SU-DHL-6 (cell line): ENCODE results near the gene CTNND2.

Experiments used
- EZH2phosphoT487 ChIP-seq: fragments of 200-600 bp; sonication (generic), shearing (Covaris generic); conservative IDR thresholded peaks from 2 replicates; pipeline ENCODE4 v1.6.1; 2018; ENCODE audit warnings: mild to moderate bottlenecking, antibody characterized with exemption, low read length, moderate library complexity, mixed read lengths
- TF ChIP-seq, protein P1 (sequence below): fragments of 200-600 bp; sonication (generic); IDR thresholded peaks from one replicate; pipeline ENCODE4 v1.5.1; 2017; ENCODE audit warnings: antibody characterized with exemption, mild to moderate bottlenecking, low read length, moderate library complexity; ENCODE audit not compliant: insufficient read depth, poor library complexity, severe bottlenecking

DNA sequence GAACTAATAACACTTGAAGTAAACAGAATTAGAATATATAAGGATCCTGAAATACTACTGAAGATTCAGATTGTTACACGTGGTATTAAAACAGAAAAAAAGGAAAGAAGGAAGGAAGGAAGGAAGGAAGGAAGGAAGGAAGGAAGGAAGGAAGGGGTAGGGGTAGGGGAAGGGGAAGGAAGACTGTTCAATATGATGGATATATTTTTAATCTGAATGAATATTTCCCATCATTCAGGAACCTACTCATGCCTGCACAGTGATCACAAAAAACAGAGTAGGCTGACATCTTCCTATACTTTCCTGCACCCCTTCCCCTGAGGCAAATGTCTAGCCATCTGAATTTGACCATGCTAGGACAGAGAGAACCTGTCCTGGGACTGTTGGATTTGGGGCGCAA is 133.9 kb downstream of the CTNND2 start:
- TF ChIP-seq, protein P1, sequence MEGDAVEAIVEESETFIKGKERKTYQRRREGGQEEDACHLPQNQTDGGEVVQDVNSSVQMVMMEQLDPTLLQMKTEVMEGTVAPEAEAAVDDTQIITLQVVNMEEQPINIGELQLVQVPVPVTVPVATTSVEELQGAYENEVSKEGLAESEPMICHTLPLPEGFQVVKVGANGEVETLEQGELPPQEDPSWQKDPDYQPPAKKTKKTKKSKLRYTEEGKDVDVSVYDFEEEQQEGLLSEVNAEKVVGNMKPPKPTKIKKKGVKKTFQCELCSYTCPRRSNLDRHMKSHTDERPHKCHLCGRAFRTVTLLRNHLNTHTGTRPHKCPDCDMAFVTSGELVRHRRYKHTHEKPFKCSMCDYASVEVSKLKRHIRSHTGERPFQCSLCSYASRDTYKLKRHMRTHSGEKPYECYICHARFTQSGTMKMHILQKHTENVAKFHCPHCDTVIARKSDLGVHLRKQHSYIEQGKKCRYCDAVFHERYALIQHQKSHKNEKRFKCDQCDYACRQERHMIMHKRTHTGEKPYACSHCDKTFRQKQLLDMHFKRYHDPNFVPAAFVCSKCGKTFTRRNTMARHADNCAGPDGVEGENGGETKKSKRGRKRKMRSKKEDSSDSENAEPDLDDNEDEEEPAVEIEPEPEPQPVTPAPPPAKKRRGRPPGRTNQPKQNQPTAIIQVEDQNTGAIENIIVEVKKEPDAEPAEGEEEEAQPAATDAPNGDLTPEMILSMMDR, result no peak
- TF ChIP-seq EZH2phosphoT487, result no peak
